NCI-H345 treated with DMSO at 0.1 percent for 48 hours (cell line): ENCODE results near the gene C9orf78.

Experiments
- DNase-seq: peaks from one replicate; lab custom pipeline; 2025; ENCODE audit not compliant: unreplicated experiment; lab: John Stamatoyannopoulos, UW

C9orf78 gene

DNA sequence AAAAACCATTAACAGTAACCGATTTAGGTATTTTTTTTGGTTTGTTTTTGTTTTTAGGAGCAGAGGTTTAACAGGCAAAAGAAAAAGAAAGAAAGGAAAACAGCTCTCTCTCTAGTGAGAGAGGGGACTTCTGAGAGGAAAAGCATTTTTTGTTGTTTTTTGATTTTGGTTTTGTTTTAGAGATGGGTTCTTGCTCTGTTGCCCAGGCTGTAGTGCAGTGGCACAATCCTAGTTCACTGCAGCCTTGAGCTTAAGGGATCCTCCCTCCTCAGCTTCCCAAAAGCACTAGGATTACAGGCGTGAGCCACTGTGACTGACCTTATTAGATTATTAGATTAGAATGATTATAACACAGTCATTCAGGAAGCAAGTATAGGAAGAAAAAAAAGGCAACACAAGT lies 10.3 kb upstream of the C9orf78 start:
- no peak for DNase-seq

DNA sequence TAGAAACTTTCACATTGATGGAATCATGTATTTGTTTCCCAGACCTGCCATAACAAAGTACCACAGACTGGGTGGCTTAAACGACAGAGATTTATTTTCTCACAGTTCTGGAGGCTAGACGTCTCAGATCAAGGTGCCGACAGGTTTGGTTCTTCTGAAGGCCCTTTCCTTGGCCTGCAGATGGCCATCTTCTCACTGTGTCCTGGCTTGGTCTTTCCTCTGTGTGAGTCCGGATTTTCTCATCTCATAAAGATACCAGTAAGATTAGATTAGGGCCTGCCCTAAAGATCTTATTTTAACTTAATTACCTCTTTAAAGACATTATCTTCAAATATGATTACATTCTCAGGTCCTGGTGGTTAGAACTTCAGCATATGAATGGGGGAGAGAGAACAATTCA lies 6.0 kb upstream of the C9orf78 start:
- no peak for DNase-seq

DNA sequence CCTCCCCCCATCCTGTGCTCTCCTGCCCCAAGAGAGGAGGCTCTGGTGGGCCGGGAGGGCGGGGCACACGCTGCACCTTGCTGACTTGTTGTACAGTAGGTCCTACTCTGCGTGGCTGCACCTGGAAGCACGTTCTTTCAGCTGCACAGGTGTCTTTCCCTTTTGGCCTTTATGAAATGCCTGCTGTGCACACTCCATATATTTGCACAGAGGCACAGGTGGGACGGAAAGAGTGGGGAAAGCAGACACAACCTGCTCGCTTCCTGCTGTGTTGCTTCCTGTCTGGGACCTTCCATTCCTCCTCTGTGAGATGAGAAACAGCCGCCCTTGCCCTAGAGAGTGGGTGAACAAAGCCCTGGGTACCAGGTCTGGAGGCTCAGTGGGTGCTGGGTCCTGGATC lies 5.0 kb upstream of the C9orf78 start:
- peak; percentile 95 for DNase-seq

- no peak for DNase-seq
Measured at GRCh38 chr9:129839324-129840023, 4.4 kb upstream of the C9orf78 start.

- DNase-seq = no peak
Measured at GRCh38 chr9:129838707-129839259, 3.7 kb upstream of the C9orf78 start.

DNA sequence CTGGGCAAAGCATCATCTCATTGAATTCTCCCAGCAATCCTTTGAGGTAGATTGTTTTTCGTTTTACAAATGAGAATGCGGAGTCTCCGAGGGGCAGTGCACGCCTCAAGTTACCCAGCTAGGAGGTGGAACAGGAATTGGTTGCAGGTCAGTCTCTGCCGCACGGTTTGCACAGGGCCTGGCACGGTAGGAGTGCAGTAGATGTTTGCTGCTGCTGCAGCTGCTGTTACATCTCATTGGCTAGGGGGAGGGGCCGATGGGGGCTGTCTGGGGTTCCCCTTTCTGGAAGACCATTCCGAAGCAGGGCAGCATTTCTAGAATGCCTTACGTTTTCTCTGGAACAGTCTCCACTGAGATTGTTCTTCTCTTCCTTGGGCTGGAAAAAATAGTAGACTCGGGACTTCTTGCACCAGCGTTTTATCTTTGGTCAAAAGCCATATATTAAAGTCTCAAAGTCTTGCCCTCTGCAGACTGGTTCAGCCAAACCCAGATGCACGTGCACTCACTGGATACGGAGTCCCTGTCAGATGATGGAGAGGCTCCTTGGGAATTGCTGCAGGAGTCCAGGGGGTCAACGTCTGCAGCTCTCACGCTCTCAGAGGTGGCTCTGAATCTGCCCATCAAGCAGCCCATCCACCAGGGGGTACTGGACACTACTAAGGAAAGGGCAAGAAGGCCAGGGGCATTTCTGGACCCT lies 1.4 kb upstream of the C9orf78 start:
- DNase-seq = no peak

- no peak for DNase-seq
Measured at GRCh38 chr9:129835860-129836223, 767 bp upstream of the C9orf78 start.

GRCh38 chr9:129834489-129835127 lies 467 bp downstream of the C9orf78 start:
- no peak for DNase-seq

DNA sequence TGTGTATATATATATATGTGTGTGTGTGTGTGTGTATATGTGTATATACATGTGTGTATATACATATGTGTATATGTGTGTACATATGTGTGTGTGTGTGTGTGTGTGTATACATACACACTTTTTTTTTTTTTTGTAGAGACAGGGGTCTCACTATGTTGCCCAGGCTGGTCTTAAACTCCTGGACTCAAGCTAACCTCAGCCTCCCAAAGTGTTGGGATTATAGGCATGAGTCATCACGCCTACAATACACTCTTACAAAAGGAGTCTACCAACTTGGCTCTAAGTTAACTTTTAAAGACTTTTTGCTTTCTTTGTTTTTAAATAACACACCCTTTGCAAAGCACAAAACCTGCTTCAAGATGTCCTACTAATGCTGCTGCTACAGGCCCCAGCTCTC lies 2.1 kb downstream of the C9orf78 start:
- no peak for DNase-seq

- no peak for DNase-seq
Measured at GRCh38 chr9:129828969-129829368, 6.1 kb downstream of the C9orf78 start.

GRCh38 chr9:129828051-129828450 lies 7.0 kb downstream of the C9orf78 start:
- DNase-seq = no peak

DNA sequence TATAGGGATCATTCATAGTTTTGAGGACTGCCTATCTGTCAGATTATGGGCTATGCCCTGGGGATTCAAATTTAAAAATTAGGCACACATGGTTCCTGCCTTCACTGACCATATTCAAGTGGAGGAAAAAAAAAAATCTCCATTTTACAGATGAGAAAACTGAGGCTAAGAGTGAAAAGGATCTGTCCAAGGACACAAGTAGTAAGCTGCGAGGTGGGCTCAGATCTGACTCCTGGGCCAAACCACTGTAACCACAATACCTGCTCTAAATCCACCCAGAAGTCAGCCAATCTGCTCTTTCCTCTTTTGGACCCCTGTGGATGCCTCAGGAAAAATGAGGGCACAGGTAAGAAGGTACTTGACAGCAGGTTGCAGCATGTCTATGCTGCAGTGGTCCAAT lies 8.3 kb downstream of the C9orf78 start:
- DNase-seq = no peak

DNA sequence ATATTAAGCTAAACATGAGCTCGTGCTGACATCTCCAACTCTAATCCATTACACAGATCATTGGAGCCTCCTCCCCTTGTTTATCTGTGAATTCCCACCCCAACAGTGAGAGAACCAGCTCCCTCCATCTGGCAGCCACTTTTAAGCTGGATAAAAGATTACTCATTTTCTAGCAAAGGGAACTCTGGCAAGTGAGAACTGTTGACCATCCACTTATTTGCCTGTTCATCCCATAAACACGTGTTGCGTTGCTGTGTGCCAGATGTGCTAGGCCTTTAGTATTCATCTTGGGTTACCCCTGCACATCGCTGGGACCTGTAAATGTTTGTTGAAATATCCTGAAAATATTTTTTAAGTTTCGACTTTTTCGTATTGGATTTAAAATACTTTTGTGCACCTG lies 8.7 kb downstream of the C9orf78 start:
- DNase-seq = no peak

GRCh38 chr9:129823935-129824601 lies 11.0 kb downstream of the C9orf78 start, which contains the start of gene TOR1A:
TSS of gene TOR1A (minus strand) at chr9:129824136. CDS start at chr9:129824085, 51 bp downstream.
- peak; percentile 94 for DNase-seq

- no peak for DNase-seq
Measured at GRCh38 chr9:129823542-129823934, 11.5 kb downstream of the C9orf78 start.

DNA sequence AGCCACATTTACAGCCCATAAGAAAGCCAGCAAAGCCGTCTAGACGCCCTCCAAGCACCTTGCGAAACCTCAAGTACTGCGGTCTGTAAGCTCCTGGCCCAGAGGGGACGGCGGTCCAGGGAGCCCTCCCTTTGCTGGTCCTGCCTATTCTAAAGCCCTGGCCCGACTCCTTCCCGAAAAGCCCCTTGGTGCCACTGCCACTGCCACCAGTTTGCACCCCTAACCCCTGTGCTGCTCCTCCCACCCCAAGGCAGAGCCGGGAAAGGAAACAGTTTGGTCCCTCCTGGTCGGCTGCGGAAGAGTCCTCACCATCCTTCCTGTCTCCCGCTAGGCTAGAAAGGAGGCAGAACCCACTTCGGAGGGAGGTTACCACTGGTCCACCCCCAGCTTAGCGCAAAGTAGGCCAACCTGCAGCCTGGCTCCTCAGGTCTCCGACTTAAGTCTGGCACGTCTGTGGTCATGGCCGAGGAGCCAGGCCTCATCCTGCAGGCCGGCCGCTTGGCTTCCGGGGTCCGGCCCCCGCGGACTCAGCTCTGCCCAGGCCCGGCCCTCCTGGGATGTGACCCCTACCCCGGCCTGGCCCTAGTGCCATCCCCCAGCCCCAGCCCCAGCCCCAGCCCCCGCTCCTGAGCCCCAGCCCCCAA lies 12.1 kb downstream of the C9orf78 start:
- DNase-seq = no peak

GRCh38 chr9:129816501-129817435 lies 18.3 kb downstream of the C9orf78 start:
- no peak for DNase-seq

- DNase-seq = no peak
Measured at GRCh38 chr9:129815278-129815677, 19.8 kb downstream of the C9orf78 start.

DNA sequence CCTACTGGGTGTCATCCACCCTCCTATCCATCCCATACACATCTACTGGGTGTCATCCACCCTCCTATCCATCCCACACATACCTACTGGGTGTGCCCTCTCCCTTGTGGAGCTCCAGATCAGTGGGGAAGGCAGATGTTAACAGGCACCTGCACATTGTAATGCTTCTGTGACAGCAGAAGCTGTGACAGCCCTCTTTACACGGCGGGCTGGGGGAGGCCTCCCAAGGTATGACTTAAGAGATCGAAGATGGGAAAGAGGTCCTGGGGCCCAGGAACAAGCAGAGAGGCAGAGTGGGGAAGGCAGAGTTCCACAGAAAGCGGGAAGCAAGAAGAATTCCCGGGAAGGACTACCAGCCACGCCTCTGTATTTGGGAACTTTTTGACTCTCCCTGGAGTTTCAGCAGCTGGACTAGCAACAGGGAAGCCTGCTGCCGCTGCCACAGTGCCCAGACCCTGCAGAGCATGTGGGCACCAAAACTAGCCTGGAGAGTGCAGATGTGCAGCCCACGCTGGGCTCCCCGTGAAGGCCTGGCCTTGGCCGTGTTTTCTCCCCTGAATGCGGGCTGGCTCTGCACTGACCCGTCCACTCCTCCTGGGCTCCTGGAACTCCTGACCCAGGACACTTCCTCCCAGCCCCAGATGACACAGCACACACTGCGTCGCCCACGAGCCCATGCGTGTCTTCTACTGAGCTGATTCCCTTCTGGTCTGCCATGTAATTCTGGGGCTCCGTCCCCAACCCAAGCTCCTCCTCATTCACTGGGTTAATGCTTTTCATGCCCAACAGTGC lies 20.4 kb downstream of the C9orf78 start:
- DNase-seq = no peak
